A673 (cell line): ENCODE data around the gene IL10. TPM values are rescaled to one million over a fixed set of nuclear protein-coding genes. Genes with fewer than 3 reads are reported as not detected.

Source experiments
- BruUV-seq: library from RNA; stranded (reverse); fragments of 400-500 nt; replicated peaks from 2 replicates; lab custom pipeline; 2021; lab: Mats Ljungman, UMichigan
- CTCF ChIA-PET: fragments of 300-600 bp; sonication (Branson Sonifier 250); formaldehyde crosslinking; loops from one replicate; lab custom pipeline; 2022; ENCODE audit warnings: antibody characterized with exemption; lab: Charles Lee
- POLR2A ChIA-PET: fragments of 300-600 bp; sonication (Branson Sonifier 250); formaldehyde crosslinking; loops from one replicate; lab custom pipeline; 2022; ENCODE audit warnings: antibody characterized with exemption; ENCODE audit not compliant: low non-redundant PET; lab: Charles Lee
- DNase-seq: peaks from one replicate; pipeline ENCODE4 v3.0.0-alpha.2; 2015; ENCODE audit warnings: low spot score
- H3K27ac ChIP-seq: fragments of 200-600 bp; sonication (generic); 2 replicates; pipeline ENCODE4 v1.5.1; 2016; ENCODE audit warnings: mixed run types, low read depth, mild to moderate bottlenecking, mixed read lengths, antibody characterized with exemption, low read length; ENCODE audit not compliant: poor library complexity, severe bottlenecking
- H3K27me3 ChIP-seq: fragments of 200-600 bp; sonication (generic); replicated peaks from 2 replicates; pipeline ENCODE4 v1.6.1; 2017; ENCODE audit warnings: mixed run types, low read depth, mild to moderate bottlenecking, mixed read lengths, antibody characterized with exemption, low read length; ENCODE audit not compliant: insufficient read depth, poor library complexity
- H3K36me3 ChIP-seq: fragments of 200-600 bp; sonication (generic); 2 replicates; pipeline ENCODE4 v1.6.1; 2016; ENCODE audit warnings: mixed run types, mild to moderate bottlenecking, mixed read lengths, antibody characterized with exemption, low read length; ENCODE audit not compliant: insufficient read depth, poor library complexity, severe bottlenecking
- H3K4me1 ChIP-seq: fragments of 200-600 bp; sonication (generic); 2 replicates; pipeline ENCODE4 v1.6.1; 2017; ENCODE audit warnings: mixed run types, mild to moderate bottlenecking, mixed read lengths, antibody characterized with exemption, low read length; ENCODE audit not compliant: insufficient read depth, poor library complexity, severe bottlenecking
- H3K4me3 ChIP-seq: fragments of 200-600 bp; sonication (generic); 2 replicates; pipeline ENCODE4 v1.5.1; 2016; ENCODE audit warnings: low read depth, mixed run types, mild to moderate bottlenecking, mixed read lengths, low read length; ENCODE audit not compliant: poor library complexity, severe bottlenecking
- H3K9me3 ChIP-seq: fragments of 200-600 bp; sonication (generic); 2 replicates; pipeline ENCODE4 v1.6.1; 2016; ENCODE audit warnings: mixed run types, low read depth, mild to moderate bottlenecking, mixed read lengths, antibody characterized with exemption, low read length; ENCODE audit not compliant: poor library complexity, severe bottlenecking
- CTCF ChIP-seq: fragments of 300-800, 200-600 bp; sonication (generic); conservative IDR thresholded peaks from 2 replicates; pipeline ENCODE4 v1.5.1; 2017; ENCODE audit warnings: low read depth, mild to moderate bottlenecking, antibody characterized with exemption, low read length, moderate library complexity, mixed read lengths
- EZH2 ChIP-seq: fragments of 200-600 bp; sonication (generic); IDR thresholded peaks from 2 replicates; pipeline ENCODE4 v1.6.1; 2017; ENCODE audit warnings: borderline replicate concordance, low read depth, mild to moderate bottlenecking, mixed read lengths, antibody characterized with exemption, low read length; ENCODE audit not compliant: poor library complexity, severe bottlenecking
- intact Hi-C: fragments of 100-400 bp; cut with micrococcal nuclease; formaldehyde crosslinking; loops from one replicate; pipeline ENCODE4 v1.10.0; 2022; ENCODE audit not compliant: unreplicated experiment
- total RNA-seq: library from RNA; stranded (reverse); gene quantifications from 2 replicates; pipeline ENCODE4 v1.2.3, GENCODE V29; 2021

Gene IL10
- total RNA-seq, 1 experiment from 2014 or later, result not detected

- Histone ChIP-seq H3K27ac (no peak overlapping the region), H3K4me3 (no peak overlapping the region), H3K4me1 (no peaks in the 10 kb centered on the region), H3K27me3 (no peaks in the 10 kb centered on the region), H3K9me3 (no peaks in the 10 kb centered on the region), H3K36me3 (peaks cover 8% of the 10 kb centered on the region)
- CTCF ChIA-PET, result no interaction called here
- no peak for DNase-seq
- BruUV-seq, result no TSS peak
- TF ChIP-seq CTCF, result no peak
- no peak for TF ChIP-seq EZH2
- POLR2A ChIA-PET, result no interaction called here
- intact Hi-C loops, result no loop called here
These were observed 39.3 kb downstream of the IL10 start for GRCh38 chr1:206732992-206733391.

DNA sequence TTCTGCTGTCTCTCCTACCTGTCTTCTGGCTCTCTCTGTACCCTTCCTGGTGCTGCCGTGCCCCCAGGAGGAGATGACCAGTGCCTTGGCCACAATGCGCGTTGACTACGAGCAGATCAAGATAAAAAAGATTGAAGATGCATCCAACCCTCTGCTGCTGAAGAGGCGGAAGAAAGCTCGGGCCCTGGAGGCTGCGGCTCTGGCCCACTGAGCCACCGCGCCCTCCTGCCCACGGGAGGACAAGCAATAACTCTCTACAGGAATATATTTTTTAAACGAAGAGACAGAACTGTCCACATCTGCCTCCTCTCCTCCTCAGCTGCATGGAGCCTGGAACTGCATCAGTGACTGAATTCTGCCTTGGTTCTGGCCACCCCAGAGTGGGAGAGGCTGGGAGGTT lies 39.8 kb downstream of the IL10 start:
- Histone ChIP-seq H3K36me3 (peaks cover 8% of the 10 kb centered on the region), H3K4me3 (no peak overlapping the region), H3K4me1 (no peaks in the 10 kb centered on the region), H3K27me3 (no peaks in the 10 kb centered on the region), H3K27ac (no peak overlapping the region), H3K9me3 (no peaks in the 10 kb centered on the region)
- intact Hi-C loops, result no loop called here
- BruUV-seq, result no TSS peak
- ChIA-PET CTCF (no interaction called here), POLR2A (no interaction called here)
- DNase-seq, result no peak
- TF ChIP-seq EZH2, result no peak

DNA sequence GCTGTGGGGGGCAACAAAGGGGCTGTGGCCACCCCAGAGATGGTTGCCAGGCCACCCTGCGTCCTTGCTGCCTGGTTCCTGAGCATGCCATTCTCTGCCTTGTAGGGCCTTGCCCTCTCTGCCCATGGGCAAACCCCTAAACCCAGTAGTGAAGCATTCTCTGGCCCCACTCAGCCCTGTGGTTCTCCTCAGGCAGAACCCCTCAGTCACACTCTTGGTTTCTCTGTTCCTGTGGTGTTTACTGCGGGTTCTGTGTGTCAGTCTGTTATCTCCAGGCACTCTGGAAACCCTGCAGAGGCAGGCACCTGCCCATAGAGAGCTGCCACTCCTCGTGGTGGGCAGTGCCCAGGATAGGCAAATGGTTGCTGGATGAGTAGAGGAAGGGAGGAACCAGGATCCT lies 42.8 kb downstream of the IL10 start:
- ChIA-PET CTCF (no interaction called here), POLR2A (no interaction called here)
- no peak for DNase-seq
- TF ChIP-seq CTCF, result no peak
- TF ChIP-seq EZH2, result no peak
- no TSS peak for BruUV-seq
- Histone ChIP-seq H3K27me3 (no peaks in the 10 kb centered on the region), H3K27ac (no peak overlapping the region), H3K36me3 (peaks cover 8% of the 10 kb centered on the region), H3K4me3 (no peak overlapping the region), H3K4me1 (no peaks in the 10 kb centered on the region), H3K9me3 (no peaks in the 10 kb centered on the region)
- intact Hi-C loops, result loop anchor here (5.0 kb wide), 2 partner anchors 183 to 348 kb away; no protein-coding TSS in a partner anchor

DNA sequence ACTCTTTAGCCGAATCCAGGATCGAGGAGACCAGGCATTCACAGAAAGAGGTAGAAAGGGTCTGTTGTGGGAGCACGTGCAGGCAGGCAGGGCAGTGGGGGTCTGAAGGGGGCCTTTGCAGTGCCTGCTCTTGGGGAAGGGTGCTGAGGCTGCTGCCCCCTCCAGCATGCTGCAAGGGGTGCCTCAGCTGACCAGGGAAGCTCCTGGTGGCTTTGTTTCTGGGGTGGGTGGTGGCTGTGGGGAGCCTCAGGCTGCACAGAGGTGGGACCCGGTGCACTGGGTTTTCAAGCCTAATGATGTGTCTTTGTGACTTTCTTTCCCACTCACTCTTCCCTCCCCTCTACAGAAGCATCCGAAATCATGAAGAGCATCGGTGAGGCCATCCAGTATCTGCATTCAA lies 43.2 kb downstream of the IL10 start:
- peaks cover 8% of the 10 kb centered on the region for H3K36me3 ChIP-seq

More for the DNA sequence above, 43.2 kb downstream of the IL10 start:
- ChIA-PET POLR2A (no interaction called here), CTCF (no interaction called here)
- BruUV-seq, result no TSS peak
- Histone ChIP-seq H3K4me3 (no peak overlapping the region), H3K9me3 (no peaks in the 10 kb centered on the region), H3K27me3 (no peaks in the 10 kb centered on the region), H3K4me1 (no peaks in the 10 kb centered on the region), H3K27ac (no peak overlapping the region)
- no peak for DNase-seq
- TF ChIP-seq CTCF (no peak), EZH2 (no peak)
- intact Hi-C loops, result loop anchor here (5.0 kb wide), 2 partner anchors 183 to 348 kb away; no protein-coding TSS in a partner anchor
